ENCODE data around the gene SWI5. TPM values are rescaled to one million over a fixed set of nuclear protein-coding genes. Genes with fewer than 3 reads are reported as not detected.

SWI5 gene
- total and polyA plus RNA-seq, 9 of the 15 experiments (the other 6 are each of a cell fraction or from before 2014, with no cell fraction given) = 62.8 to 133 (median 95.9) TPM

DNA sequence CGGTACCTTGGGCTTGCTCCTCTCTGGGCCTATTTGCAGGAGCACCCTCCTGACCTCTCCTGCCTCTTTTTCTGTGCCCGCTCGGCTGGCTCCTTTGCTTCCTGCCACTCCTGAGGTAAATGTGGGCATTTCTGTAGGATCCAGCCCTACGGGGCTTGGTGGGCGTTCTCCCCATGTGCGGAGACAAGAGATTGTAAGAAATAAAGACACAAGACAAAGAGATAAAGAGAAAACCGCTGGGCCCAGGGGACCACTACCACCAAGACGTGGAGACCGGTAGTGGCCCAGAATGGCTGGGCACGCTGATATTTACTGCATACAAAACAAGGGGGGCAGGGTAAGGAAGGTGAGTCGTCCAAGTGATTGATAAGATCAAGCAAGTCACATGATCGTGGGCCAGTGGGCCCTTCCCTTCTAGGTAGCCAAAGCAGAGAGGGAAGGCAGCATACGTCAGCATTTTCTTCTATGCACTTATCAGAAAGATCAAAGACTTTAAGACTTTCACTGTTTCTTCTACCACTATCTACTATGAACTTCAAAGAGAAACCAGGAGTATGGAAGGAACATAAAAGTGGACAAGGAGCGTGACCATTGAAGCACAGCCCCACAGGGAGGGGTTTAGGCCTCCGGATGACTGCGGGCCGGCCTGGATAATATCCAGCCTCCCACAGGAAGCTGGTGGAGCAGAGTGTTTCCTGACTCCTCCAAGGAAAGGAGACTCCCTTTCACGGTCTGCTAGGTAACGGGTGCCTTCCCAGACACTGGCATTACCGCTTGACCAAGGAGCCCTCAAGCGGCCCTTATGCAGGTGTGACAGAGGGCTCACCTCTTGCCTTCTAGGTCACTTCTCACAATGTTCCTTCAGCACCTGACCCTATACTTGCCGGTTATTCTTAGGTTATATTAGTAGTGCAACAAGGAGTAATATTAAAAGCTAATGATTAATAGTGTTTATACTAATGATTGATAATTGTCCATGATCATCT is 3.3 kb downstream of the SWI5 start (continued):
- TF ChIP-seq, protein P1, sequence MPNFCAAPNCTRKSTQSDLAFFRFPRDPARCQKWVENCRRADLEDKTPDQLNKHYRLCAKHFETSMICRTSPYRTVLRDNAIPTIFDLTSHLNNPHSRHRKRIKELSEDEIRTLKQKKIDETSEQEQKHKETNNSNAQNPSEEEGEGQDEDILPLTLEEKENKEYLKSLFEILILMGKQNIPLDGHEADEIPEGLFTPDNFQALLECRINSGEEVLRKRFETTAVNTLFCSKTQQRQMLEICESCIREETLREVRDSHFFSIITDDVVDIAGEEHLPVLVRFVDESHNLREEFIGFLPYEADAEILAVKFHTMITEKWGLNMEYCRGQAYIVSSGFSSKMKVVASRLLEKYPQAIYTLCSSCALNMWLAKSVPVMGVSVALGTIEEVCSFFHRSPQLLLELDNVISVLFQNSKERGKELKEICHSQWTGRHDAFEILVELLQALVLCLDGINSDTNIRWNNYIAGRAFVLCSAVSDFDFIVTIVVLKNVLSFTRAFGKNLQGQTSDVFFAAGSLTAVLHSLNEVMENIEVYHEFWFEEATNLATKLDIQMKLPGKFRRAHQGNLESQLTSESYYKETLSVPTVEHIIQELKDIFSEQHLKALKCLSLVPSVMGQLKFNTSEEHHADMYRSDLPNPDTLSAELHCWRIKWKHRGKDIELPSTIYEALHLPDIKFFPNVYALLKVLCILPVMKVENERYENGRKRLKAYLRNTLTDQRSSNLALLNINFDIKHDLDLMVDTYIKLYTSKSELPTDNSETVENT (CRISPR knock-in tag; IDR thresholded peaks at IDR 0.05) = 0 out of 2 replicates have a peak, but pooled peaks have one; percentile 15
- TF ChIP-seq JUNB (CRISPR knock-in tag; conservative IDR thresholded peaks at IDR 0.05) = 0 out of 2 replicates have a peak, but pooled peaks have one; percentile 9
- 0 out of 2 replicates have a peak, but pooled peaks have one; percentile 50 for TF ChIP-seq ZNF696 (CRISPR knock-in tag; conservative IDR thresholded peaks at IDR 0.05)
- 0 out of 2 replicates have a peak, but pooled peaks have one; percentile 66 for TF ChIP-seq ZNF79 (CRISPR knock-in tag; IDR thresholded peaks at IDR 0.05; ENCODE audit: low read depth)
- peak; percentile 88 for TF ChIP-seq OTX1 (CRISPR knock-in tag; IDR thresholded peaks at IDR 0.05)
- peak; percentile 88 for TF ChIP-seq ELF4 (CRISPR knock-in tag; IDR thresholded peaks at IDR 0.05)
